SIG-M5 treated with dmso at 0.1 percent for 504 hours (cell line): ENCODE data around the gene MICU1.
A peak's percentile ranks its signal among the peaks of the same experiment; 100 is the strongest.
"Not testable (repeated sequence)": the region's sequence is repeated elsewhere in the genome, so short reads cannot be mapped to it uniquely, and the experiment has no call there.

ENCODE experiments used
- DNase-seq: peaks from one replicate; lab custom pipeline; 2025; ENCODE audit not compliant: unreplicated experiment; lab: John Stamatoyannopoulos, UW

MICU1 gene

DNA sequence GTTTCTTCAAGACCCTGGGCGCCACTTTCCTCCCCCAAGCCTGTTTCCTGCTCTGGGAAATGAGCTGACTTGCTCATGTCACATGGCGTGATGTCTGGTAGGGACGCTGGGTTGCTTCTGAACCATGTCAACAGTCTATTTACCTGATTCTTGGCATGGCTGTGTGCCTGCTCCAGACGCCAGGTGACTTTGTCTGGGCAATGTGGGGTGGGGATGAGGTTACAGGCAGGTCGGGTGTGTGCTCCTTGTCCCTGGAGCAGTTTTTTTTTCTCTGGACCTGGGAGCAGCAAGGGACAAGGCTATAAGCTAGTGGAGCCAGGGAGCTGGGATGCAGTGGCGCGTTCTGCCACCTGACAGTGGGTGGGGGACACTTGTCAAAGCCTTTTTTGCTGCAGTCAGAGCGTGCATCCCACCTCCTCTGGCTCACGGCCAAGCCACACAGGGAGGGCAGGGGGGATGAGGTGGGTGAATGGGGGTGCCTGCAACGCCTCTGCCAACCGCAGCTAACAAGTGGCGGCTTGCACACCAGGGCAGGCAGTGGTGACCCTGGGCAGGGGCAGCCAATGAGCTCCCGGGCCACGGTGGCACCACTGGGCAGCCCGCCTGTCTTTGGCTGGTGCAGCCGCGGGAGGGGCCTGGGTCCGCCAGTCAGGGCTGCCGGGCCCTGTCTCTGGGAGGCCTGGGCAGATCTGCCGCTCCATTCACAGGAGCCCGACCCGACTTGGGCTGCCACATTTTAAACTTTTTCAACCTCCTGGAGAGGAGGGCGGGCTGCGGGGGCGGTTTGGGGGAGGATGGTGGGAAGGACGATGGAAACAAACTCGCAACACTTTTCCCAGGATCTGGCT is 294.1 kb downstream of the MICU1 start:
- DNase-seq, result peak; percentile 90

DNA sequence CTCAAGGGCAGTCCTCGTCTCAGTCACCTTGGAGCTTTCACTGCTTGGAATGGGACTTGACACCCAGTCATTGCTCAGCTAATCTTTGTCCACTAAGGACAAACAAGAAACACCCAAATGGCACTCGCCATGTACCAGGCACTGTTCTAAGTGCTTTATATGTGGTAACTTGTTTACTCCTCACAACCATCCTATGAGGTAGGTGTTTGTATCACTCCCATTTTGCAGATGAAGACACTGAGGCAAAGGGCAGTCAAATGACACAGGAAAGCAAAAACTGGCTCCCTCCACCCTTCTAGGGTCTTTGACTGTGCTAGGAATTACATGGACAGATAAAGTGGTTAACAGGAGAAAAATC is 295.8 kb downstream of the MICU1 start:
- DNase-seq, result no peak

DNA sequence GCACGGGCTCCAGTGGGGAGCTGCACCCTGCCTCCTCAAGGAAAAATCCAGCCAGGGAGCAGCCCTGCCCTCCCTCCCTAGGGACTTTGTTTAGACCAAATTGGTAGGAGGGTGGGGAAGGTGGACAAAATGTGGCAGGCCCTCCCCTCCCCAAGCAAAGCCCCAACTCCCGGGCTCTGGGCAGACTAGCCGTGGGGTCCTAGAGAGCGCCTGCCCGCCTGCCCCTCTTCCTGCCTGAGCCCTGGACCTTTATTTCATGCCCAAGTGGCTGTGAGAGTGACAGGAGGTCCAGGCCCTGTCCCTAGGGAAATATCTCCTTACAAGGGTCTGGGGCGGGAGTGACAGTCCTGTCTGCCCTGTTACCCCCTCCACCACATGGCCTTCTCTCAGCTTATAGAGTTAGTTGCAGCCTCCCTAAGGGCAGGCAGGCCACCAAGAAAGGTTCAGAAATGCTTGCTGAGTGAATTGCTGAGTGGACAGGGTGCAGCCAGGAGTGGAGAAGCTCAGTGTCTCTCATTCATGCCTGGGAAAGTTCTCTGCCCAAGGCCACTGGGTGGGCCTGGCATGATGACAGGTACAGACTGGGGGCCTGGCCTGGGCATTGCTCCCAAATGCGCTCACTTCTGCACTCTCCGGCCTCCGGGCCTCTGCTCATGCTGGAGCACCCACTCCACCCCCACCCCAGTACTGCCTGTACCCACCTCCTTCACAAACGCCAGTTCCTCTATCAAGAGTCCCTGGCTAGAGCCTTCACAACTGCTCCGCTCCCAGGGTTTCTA is 296.4 kb downstream of the MICU1 start:
- DNase-seq, result no peak

DNA sequence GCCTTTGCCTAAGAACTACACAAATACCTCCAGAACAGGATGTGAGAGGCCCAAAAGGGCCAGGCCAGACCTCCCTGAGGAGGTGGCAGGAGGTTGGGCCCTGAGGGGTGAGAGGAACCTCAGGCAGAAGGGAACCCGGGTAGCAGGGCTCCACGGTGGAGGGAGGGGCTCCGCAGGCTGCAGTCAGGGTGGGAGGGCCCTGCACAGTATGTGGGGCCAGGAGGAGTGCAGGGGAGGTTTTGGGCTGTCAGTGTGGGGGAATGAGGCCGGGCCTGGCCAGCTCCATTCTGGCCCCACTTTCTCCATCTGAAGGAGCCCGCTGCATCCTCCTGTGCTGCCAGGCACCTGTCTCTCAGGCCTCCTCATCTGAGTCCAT is 297.1 kb downstream of the MICU1 start:
- peak; percentile 47 for DNase-seq

GRCh38 chr10:72328045-72328828 is 297.6 kb downstream of the MICU1 start:
- DNase-seq, result no peak

- DNase-seq, result not testable (repeated sequence)
These were observed 298.9 kb downstream of the MICU1 start for GRCh38 chr10:72326665-72327603.

GRCh38 chr10:72325243-72326175 is 300.4 kb downstream of the MICU1 start:
- DNase-seq, result not testable (repeated sequence)

- DNase-seq, result peak; percentile 43
These were observed 302.1 kb downstream of the MICU1 start for GRCh38 chr10:72323771-72324191.

GRCh38 chr10:72323108-72323749 is 302.6 kb downstream of the MICU1 start:
- DNase-seq, result no peak

- no peak for DNase-seq
These were observed 303.4 kb downstream of the MICU1 start for GRCh38 chr10:72322280-72323058.

DNA sequence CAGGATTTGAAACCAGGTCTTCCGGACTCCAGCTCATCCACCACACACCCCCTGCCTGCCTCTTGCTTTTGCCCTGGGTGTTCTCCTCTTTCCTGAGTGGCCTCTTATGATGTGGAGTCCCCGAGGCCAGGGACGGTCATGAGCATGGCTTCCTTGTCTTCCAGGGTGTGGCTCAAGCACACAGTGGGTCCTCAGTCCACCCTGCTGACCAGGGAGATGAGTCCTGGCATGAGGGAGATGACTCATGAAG is 303.9 kb downstream of the MICU1 start:
- no peak for DNase-seq

DNA sequence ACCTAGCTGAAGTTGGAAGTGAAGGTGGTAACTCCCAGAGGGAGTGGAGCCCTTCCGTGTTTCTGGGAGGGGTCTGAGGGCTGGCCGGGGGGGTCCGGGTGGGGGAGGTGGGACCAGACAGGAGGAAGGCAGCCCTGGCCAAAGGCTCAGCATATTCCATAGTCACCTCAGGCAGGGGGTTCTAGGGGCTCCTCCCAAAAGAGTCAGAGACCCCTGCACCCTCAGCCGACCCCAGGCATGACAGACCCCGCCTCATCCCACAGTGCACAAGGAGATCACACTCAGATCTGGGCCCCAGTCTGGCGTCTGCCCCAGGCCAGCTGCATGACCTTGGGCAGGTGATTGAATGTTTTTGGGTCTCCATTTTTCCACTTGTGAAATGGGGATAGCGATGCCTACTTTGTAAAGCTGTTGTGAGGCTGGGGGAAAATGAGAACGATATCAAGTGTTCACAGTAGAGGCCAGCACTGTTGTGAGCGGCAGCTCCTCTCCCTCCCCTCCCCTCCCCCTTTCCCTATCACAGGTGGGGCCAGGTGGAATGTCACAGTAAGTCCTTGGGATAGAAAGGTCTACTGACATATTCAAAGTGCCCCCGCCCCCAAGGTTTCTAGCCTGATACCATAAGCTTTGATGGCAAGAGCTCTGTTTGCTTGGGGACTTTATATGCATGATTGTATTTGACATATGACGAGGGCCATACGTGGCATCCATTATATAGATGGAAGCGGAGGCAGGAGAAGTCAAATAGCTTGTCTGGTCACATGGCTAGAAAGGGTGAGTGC is 304.4 kb downstream of the MICU1 start:
- no peak for DNase-seq

GRCh38 chr10:72320676-72321247 is 305.1 kb downstream of the MICU1 start:
- DNase-seq, result peak; percentile 99

DNA sequence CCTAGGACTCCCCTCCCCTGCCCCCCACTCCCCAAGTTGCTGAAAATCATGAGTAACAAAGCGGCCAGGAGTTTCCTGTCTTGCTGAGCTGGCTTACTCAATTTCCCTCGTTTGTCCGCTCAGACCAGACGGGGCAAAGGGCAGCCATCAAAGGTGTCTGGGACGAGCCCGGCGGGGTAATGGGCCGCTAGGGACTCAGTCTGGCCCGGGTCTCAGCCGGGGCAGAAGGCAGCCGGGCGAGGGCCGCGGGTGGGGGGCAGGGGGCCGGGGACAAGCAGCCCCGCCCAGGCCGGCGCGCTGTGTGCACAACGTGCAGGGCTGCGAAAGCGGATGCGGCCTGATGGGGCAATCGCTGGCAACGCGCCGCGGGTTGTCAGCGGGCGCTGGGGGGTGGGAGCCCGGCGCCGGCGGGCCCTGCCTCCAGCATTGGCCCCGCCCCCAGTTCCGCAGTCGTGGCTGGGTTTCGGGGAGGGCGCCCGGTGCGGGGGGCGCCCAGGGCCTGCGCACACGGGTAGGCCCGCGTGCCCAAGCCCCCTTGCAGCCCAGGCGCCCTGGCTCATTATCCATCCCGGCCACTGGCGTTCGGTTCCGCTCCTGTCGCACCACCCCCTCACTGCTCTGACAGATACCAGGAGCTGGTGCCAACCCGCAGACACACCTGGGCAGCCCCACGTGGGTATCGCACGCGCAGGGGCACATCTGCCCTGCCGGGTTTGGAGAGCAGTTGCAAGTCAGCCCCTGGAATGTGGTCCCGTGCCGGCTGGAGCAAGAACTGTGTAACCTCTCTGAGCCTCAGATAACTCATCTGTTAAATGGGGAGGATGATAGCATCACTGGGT is 306.2 kb downstream of the MICU1 start:
- DNase-seq, result peak; percentile 76

DNA sequence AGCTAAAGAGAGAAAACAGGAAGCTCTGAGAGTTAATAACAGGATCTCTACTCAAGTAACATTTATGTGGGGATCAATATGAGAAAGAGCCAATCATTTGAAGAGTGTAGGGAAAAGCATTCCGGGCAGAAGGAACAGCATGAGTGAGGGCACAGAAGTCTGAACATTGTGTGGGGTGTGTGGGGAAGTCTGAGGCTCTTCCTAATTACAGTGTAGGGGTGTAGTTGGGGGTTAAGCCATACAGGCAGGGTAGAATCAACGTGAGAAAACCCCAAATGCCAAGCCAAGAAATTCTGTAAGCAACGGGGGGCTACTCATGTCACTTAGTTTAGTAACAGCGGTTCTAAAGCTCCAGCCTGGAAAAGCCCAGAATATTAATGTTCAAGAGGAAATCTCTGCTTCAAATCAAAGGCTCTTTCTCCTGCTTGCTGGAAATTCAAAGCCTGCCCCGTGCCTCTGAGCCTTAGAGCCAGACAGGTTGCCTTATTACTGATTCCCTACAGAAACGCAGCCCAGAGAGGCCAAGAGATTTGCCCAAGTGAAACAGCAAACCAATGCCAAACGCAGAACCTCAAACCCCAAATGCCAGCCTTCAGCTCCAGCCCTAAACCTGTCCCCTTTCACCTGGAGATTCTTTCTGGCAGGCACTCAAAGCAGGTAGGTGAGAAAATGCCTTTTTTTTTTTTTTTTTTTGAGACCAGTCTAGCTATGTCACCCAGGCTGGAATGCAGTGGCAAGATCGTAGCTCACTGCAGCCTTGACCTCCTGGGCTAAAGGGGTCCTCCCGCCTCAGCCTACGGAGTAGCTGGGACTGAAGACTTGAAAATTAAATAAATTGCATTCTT is 307.2 kb downstream of the MICU1 start:
- no peak for DNase-seq
